Measurements from ENCODE around the gene GRIK1. TPM values are rescaled to one million over a fixed set of nuclear protein-coding genes. Genes with fewer than 3 reads are reported as not detected.

Gene GRIK1
- total RNA-seq, 3 donors from 2014 or later = not detected

GRCh38 chr21:29942034-29942433 is 2.2 kb upstream of the GRIK1 start:
- H3K4me1 Mint-ChIP-seq (ENCODE audit: low read depth) = peaks cover 1% of the 10 kb centered on the region
- H3K27me3 Mint-ChIP-seq (ENCODE audit: low read depth) = peaks cover 29% of the 10 kb centered on the region
- DNase-seq (no peak), ATAC-seq (no peak)
- no peaks in the 10 kb centered on the region for H3K36me3 Mint-ChIP-seq (ENCODE audit: insufficient read depth)
- no peaks in the 10 kb centered on the region for H3K9me3 Mint-ChIP-seq
- H3K4me3 Mint-ChIP-seq = no peak overlapping the region

GRCh38 chr21:29940991-29941390 is 1.2 kb upstream of the GRIK1 start:
- Mint-ChIP-seq H3K9me3 (no peaks in the 10 kb centered on the region), H3K36me3 (ENCODE audit: insufficient read depth) (no peaks in the 10 kb centered on the region), H3K4me3 (no peak overlapping the region), H3K27me3 (ENCODE audit: low read depth) (peaks cover 30% of the 10 kb centered on the region), H3K4me1 (ENCODE audit: low read depth) (peaks cover 1% of the 10 kb centered on the region)
- DNase-seq = no peak
- no peak for ATAC-seq

- DNase-seq (no peak), ATAC-seq (no peak)
- Mint-ChIP-seq H3K4me3 (no peak overlapping the region), H3K9me3 (no peaks in the 10 kb centered on the region), H3K36me3 (ENCODE audit: insufficient read depth) (no peaks in the 10 kb centered on the region), H3K4me1 (ENCODE audit: low read depth) (peaks cover 1% of the 10 kb centered on the region), H3K27me3 (ENCODE audit: low read depth) (peaks cover 30% of the 10 kb centered on the region)
These were observed 565 bp upstream of the GRIK1 start for GRCh38 chr21:29940361-29940760.

GRCh38 chr21:29939104-29939923 is 482 bp downstream of the GRIK1 start:
- Mint-ChIP-seq H3K4me1 (ENCODE audit: low read depth) (peaks cover 1% of the 10 kb centered on the region), H3K36me3 (ENCODE audit: insufficient read depth) (no peaks in the 10 kb centered on the region), H3K9me3 (no peaks in the 10 kb centered on the region), H3K4me3 (no peak overlapping the region), H3K27me3 (ENCODE audit: low read depth) (peaks cover 30% of the 10 kb centered on the region)
- ATAC-seq (no peak), DNase-seq (no peak)

- Mint-ChIP-seq H3K9me3 (no peaks in the 10 kb centered on the region), H3K36me3 (ENCODE audit: insufficient read depth) (no peaks in the 10 kb centered on the region), H3K4me3 (no peak overlapping the region), H3K4me1 (ENCODE audit: low read depth) (peaks cover 1% of the 10 kb centered on the region), H3K27me3 (ENCODE audit: low read depth) (peaks cover 27% of the 10 kb centered on the region)
- DNase-seq (no peak), ATAC-seq (no peak)
These were observed 1.1 kb downstream of the GRIK1 start for GRCh38 chr21:29938776-29939103.

- no peaks in the 10 kb centered on the region for H3K36me3 Mint-ChIP-seq (ENCODE audit: insufficient read depth)
- no peak for ATAC-seq
- H3K4me3 Mint-ChIP-seq = no peak overlapping the region
- peaks cover 7% of the 10 kb centered on the region for H3K27me3 Mint-ChIP-seq (ENCODE audit: low read depth)
- no peak for DNase-seq
- H3K4me1 Mint-ChIP-seq (ENCODE audit: low read depth) = no peaks in the 10 kb centered on the region
- no peaks in the 10 kb centered on the region for H3K9me3 Mint-ChIP-seq
These were observed 6.7 kb downstream of the GRIK1 start for GRCh38 chr21:29933088-29933487.

- H3K4me1 Mint-ChIP-seq (ENCODE audit: low read depth) = no peaks in the 10 kb centered on the region
- H3K27me3 Mint-ChIP-seq (ENCODE audit: low read depth) = peaks cover 2% of the 10 kb centered on the region
- no peak overlapping the region for H3K4me3 Mint-ChIP-seq
- ATAC-seq = no peak
- DNase-seq = no peak
- no peaks in the 10 kb centered on the region for H3K9me3 Mint-ChIP-seq
- H3K36me3 Mint-ChIP-seq (ENCODE audit: insufficient read depth) = no peaks in the 10 kb centered on the region
These were observed 11.3 kb downstream of the GRIK1 start for GRCh38 chr21:29928537-29928936.

- Mint-ChIP-seq H3K4me1 (ENCODE audit: low read depth) (no peaks in the 10 kb centered on the region), H3K27me3 (ENCODE audit: low read depth) (no peaks in the 10 kb centered on the region), H3K4me3 (no peak overlapping the region), H3K9me3 (no peaks in the 10 kb centered on the region), H3K36me3 (ENCODE audit: insufficient read depth) (no peaks in the 10 kb centered on the region)
- no peak for ATAC-seq
- DNase-seq = no peak
These were observed 18.9 kb downstream of the GRIK1 start for GRCh38 chr21:29920938-29921337.

GRCh38 chr21:29914326-29914725 is 25.5 kb downstream of the GRIK1 start:
- H3K9me3 Mint-ChIP-seq = peaks cover 3% of the 10 kb centered on the region
- ATAC-seq = no peak

GRCh38 chr21:29909571-29909970 is 30.2 kb downstream of the GRIK1 start:
- H3K4me3 Mint-ChIP-seq = no peak overlapping the region
- DNase-seq = no peak
- no peaks in the 10 kb centered on the region for H3K9me3 Mint-ChIP-seq
- ATAC-seq = no peak
- no peaks in the 10 kb centered on the region for H3K4me1 Mint-ChIP-seq (ENCODE audit: low read depth)
- peaks cover 2% of the 10 kb centered on the region for H3K27me3 Mint-ChIP-seq (ENCODE audit: low read depth)
- no peaks in the 10 kb centered on the region for H3K36me3 Mint-ChIP-seq (ENCODE audit: insufficient read depth)

More at GRCh38 chr21:29914326-29914725, 25.5 kb downstream of the GRIK1 start:
- no peaks in the 10 kb centered on the region for H3K4me1 Mint-ChIP-seq (ENCODE audit: low read depth)
- no peak overlapping the region for H3K4me3 Mint-ChIP-seq
- H3K27me3 Mint-ChIP-seq (ENCODE audit: low read depth) = no peaks in the 10 kb centered on the region
- DNase-seq = no peak
- H3K36me3 Mint-ChIP-seq (ENCODE audit: insufficient read depth) = no peaks in the 10 kb centered on the region

- DNase-seq (no peak), ATAC-seq (no peak)
- Mint-ChIP-seq H3K27me3 (ENCODE audit: low read depth) (peaks cover 2% of the 10 kb centered on the region), H3K36me3 (ENCODE audit: insufficient read depth) (no peaks in the 10 kb centered on the region), H3K4me3 (no peak overlapping the region), H3K9me3 (no peaks in the 10 kb centered on the region), H3K4me1 (ENCODE audit: low read depth) (no peaks in the 10 kb centered on the region)
These were observed 35.2 kb downstream of the GRIK1 start for GRCh38 chr21:29904359-29905282.

GRCh38 chr21:29896884-29897283 is 42.9 kb downstream of the GRIK1 start:
- DNase-seq (no peak), ATAC-seq (no peak)
- Mint-ChIP-seq H3K9me3 (no peaks in the 10 kb centered on the region), H3K27me3 (ENCODE audit: low read depth) (peaks cover 6% of the 10 kb centered on the region), H3K36me3 (ENCODE audit: insufficient read depth) (no peaks in the 10 kb centered on the region), H3K4me3 (no peak overlapping the region), H3K4me1 (ENCODE audit: low read depth) (no peaks in the 10 kb centered on the region)

- Mint-ChIP-seq H3K9me3 (no peaks in the 10 kb centered on the region), H3K4me1 (ENCODE audit: low read depth) (no peaks in the 10 kb centered on the region), H3K4me3 (no peak overlapping the region), H3K27me3 (ENCODE audit: low read depth) (peaks cover 6% of the 10 kb centered on the region), H3K36me3 (ENCODE audit: insufficient read depth) (no peaks in the 10 kb centered on the region)
- no peak for ATAC-seq
- no peak for DNase-seq
These were observed 46.1 kb downstream of the GRIK1 start for GRCh38 chr21:29893687-29894086.

- Mint-ChIP-seq H3K9me3 (no peaks in the 10 kb centered on the region), H3K27me3 (ENCODE audit: low read depth) (peaks cover 6% of the 10 kb centered on the region), H3K4me1 (ENCODE audit: low read depth) (no peaks in the 10 kb centered on the region), H3K36me3 (ENCODE audit: insufficient read depth) (no peaks in the 10 kb centered on the region), H3K4me3 (no peak overlapping the region)
- DNase-seq (no peak), ATAC-seq (no peak)
These were observed 47.4 kb downstream of the GRIK1 start for GRCh38 chr21:29892379-29892778.

GRCh38 chr21:29888437-29888836 is 51.4 kb downstream of the GRIK1 start:
- Mint-ChIP-seq H3K4me1 (ENCODE audit: low read depth) (no peaks in the 10 kb centered on the region), H3K4me3 (no peak overlapping the region)
- DNase-seq = no peak

More at GRCh38 chr21:29888437-29888836, 51.4 kb downstream of the GRIK1 start:
- Mint-ChIP-seq H3K27me3 (ENCODE audit: low read depth) (peaks cover 2% of the 10 kb centered on the region), H3K9me3 (no peaks in the 10 kb centered on the region), H3K36me3 (ENCODE audit: insufficient read depth) (no peaks in the 10 kb centered on the region)
- no peak for ATAC-seq
